Cerebellar nuclear complex (tissue), 1 donor: ENCODE data around the gene COL23A1.

Experiments used
- DNase-seq, 2 experiments: peaks; one replicate each; lab custom pipeline; 2025; lab: John Stamatoyannopoulos, UW

The COL23A1 gene

GRCh38 chr5:178554311-178554710 lies 35.9 kb downstream of the COL23A1 start:
- no peak for DNase-seq

GRCh38 chr5:178553517-178553916 lies 36.7 kb downstream of the COL23A1 start:
- no peak for DNase-seq

GRCh38 chr5:178551468-178551867 lies 38.7 kb downstream of the COL23A1 start:
- DNase-seq: no peak

GRCh38 chr5:178551059-178551458 lies 39.1 kb downstream of the COL23A1 start:
- no peak for DNase-seq

GRCh38 chr5:178548746-178549145 lies 41.4 kb downstream of the COL23A1 start:
- no peak for DNase-seq

GRCh38 chr5:178547753-178548415 lies 42.3 kb downstream of the COL23A1 start:
- no peak for DNase-seq

- no peak for DNase-seq
These were observed 43.0 kb downstream of the COL23A1 start for GRCh38 chr5:178547052-178547666.

- DNase-seq: no peak
These were observed 43.5 kb downstream of the COL23A1 start for GRCh38 chr5:178546675-178547033.

- DNase-seq: no peak
These were observed 44.1 kb downstream of the COL23A1 start for GRCh38 chr5:178545941-178546674.

- no peak for DNase-seq
These were observed 45.0 kb downstream of the COL23A1 start for GRCh38 chr5:178545176-178545575.

GRCh38 chr5:178544166-178544834 lies 45.9 kb downstream of the COL23A1 start:
- no peak for DNase-seq

GRCh38 chr5:178542455-178542854 lies 47.7 kb downstream of the COL23A1 start:
- DNase-seq: no peak

- no peak for DNase-seq
These were observed 49.7 kb downstream of the COL23A1 start for GRCh38 chr5:178540526-178540925.

- no peak for DNase-seq
These were observed 51.4 kb downstream of the COL23A1 start for GRCh38 chr5:178538741-178539229.

GRCh38 chr5:178537467-178538371 lies 52.5 kb downstream of the COL23A1 start:
- DNase-seq: no peak

- DNase-seq: no peak
These were observed 53.4 kb downstream of the COL23A1 start for GRCh38 chr5:178536541-178537466.

- DNase-seq: no peak
These were observed 54.7 kb downstream of the COL23A1 start for GRCh38 chr5:178535299-178536175.

- DNase-seq: no peak
These were observed 57.1 kb downstream of the COL23A1 start for GRCh38 chr5:178533136-178533535.

GRCh38 chr5:178532666-178533065 lies 57.5 kb downstream of the COL23A1 start:
- no peak for DNase-seq
